Transverse colon (tissue), 4 donors: Measurements from ENCODE around the gene HECTD2.

Experiments
- POLR2A ChIP-seq: fragments of 450-650 bp; IDR thresholded peaks from one replicate; pipeline ENCODE4 v1.6.1; 2016; ENCODE audit warnings: antibody characterized with exemption, mild to moderate bottlenecking, moderate library complexity
- POLR2AphosphoS5 ChIP-seq, 3 donors: sonication (generic); formaldehyde crosslinking; IDR thresholded peaks; one replicate each; pipeline ENCODE4 v1.6.1; 2016; ENCODE audit warnings: antibody characterized with exemption in 3 of 3
- TF ChIP-seq, protein P1 (sequence below), 5 experiments: fragments of 200-600 bp in 3 of 5; fragments of 450-650 bp in 2 of 5; sonication (generic) in 3 of 5; IDR thresholded peaks; 1 replicate in 2 of 5; 2 replicates in 3 of 5; pipeline ENCODE4 v1.5.1; 2016 to 2017; ENCODE audit warnings: antibody characterized with exemption in 5 of 5, inconsistent platforms in 3 of 5, mild to moderate bottlenecking in 2 of 5, moderate library complexity in 1 of 5

DNA sequence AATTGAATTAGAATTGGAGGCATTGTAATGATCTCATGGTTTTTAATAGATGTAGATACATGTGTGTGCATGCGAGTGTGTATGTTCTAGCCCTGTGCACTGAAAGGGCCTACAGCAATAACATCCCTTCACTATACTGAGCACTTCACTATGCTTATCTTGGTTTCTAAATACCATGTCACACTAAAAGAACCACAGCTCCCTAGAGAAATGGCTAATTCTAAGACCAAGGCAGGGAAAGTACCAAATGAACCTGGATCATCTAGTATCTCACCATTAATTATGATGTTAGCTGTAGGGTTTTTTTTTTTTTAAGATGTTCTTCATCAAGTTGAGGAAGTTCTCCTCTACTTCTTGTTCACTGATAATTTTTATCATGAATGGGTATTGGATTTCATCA is 55.1 kb downstream of the HECTD2 start:
- TF ChIP-seq, protein P1, sequence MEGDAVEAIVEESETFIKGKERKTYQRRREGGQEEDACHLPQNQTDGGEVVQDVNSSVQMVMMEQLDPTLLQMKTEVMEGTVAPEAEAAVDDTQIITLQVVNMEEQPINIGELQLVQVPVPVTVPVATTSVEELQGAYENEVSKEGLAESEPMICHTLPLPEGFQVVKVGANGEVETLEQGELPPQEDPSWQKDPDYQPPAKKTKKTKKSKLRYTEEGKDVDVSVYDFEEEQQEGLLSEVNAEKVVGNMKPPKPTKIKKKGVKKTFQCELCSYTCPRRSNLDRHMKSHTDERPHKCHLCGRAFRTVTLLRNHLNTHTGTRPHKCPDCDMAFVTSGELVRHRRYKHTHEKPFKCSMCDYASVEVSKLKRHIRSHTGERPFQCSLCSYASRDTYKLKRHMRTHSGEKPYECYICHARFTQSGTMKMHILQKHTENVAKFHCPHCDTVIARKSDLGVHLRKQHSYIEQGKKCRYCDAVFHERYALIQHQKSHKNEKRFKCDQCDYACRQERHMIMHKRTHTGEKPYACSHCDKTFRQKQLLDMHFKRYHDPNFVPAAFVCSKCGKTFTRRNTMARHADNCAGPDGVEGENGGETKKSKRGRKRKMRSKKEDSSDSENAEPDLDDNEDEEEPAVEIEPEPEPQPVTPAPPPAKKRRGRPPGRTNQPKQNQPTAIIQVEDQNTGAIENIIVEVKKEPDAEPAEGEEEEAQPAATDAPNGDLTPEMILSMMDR (IDR thresholded peaks at IDR 0.05), result no peak
- no peak for TF ChIP-seq POLR2A
- no peak for TF ChIP-seq POLR2AphosphoS5 (IDR thresholded peaks at IDR 0.05)
